ENCODE results near the gene STK33. TPM values are rescaled to one million over a fixed set of nuclear protein-coding genes. Genes with fewer than 3 reads are reported as not detected.

STK33 gene
- total RNA-seq, 1 experiment from 2014 or later: 19.5 TPM

DNA sequence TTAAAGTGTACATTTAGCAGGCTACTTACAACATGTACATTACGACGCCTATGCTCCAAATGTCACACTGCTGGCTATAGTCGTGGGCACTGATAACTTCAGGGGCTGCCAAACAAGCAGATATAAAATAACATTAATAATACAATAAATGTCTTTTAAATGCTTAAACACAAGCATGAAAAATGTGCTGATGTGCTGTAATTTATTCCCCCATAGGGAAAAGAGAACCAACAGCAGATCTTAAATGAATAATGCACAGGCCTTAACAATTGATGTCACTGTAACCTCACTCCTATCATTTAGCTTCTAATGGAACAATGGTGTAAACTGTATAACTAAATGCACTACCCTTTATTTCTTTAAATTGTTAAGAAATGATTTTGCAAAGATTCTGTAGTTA lies 153.4 kb downstream of the STK33 start:
- H3K27ac ChIP-seq (ENCODE audit: insufficient read length, low read depth, low read length): no peak overlapping the region
- no peak overlapping the region for H3K18ac ChIP-seq (ENCODE audit: insufficient read length, low read depth, low read length)
- no peaks in the 10 kb centered on the region for H3K23me2 ChIP-seq (ENCODE audit: insufficient read length, low read depth, low read length, poor library complexity, severe bottlenecking)
- Mint-ChIP-seq H3K27ac (no peak overlapping the region), H3K9me3 (no peaks in the 10 kb centered on the region), H3K27me3 (ENCODE audit: low read depth) (no peaks in the 10 kb centered on the region), H3K36me3 (ENCODE audit: insufficient read depth in 1 of 3, low read depth in 3 of 3) (no peaks in the 10 kb centered on the region), H3K4me3 (no peak overlapping the region), H3K4me1 (peaks cover 5 to 10% of the 10 kb centered on the region in 2 experiments)
- no peak overlapping the region for H4K8ac ChIP-seq (replicated peaks; ENCODE audit: insufficient read length, low read depth, low read length)
- no CpG with 5 or more reads among the region's 3 CpGs for WGBS (ENCODE audit: extremely low coverage, insufficient read length, low lambda C conversion rate)
- H3K9ac ChIP-seq (ENCODE audit: extremely low read depth, insufficient read length, low read length): no peak overlapping the region
- H3K23ac ChIP-seq (ENCODE audit: insufficient read length, low read depth, low read length): no peak overlapping the region
- TF ChIP-seq, protein P1, sequence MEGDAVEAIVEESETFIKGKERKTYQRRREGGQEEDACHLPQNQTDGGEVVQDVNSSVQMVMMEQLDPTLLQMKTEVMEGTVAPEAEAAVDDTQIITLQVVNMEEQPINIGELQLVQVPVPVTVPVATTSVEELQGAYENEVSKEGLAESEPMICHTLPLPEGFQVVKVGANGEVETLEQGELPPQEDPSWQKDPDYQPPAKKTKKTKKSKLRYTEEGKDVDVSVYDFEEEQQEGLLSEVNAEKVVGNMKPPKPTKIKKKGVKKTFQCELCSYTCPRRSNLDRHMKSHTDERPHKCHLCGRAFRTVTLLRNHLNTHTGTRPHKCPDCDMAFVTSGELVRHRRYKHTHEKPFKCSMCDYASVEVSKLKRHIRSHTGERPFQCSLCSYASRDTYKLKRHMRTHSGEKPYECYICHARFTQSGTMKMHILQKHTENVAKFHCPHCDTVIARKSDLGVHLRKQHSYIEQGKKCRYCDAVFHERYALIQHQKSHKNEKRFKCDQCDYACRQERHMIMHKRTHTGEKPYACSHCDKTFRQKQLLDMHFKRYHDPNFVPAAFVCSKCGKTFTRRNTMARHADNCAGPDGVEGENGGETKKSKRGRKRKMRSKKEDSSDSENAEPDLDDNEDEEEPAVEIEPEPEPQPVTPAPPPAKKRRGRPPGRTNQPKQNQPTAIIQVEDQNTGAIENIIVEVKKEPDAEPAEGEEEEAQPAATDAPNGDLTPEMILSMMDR (conservative IDR thresholded peaks at IDR 0.05): no peak
- no peaks in the 10 kb centered on the region for H3K9me3 ChIP-seq (ENCODE audit: control insufficient read depth, low read depth, low read length)
- no peak overlapping the region for H2BK12ac ChIP-seq (ENCODE audit: insufficient read length, low read depth, low read length)
- H3K27me3 ChIP-seq (ENCODE audit: insufficient read depth, low read length): no peaks in the 10 kb centered on the region
- H4K20me1 ChIP-seq (ENCODE audit: control insufficient read depth, insufficient read depth, insufficient read length): no peaks in the 10 kb centered on the region
- no peak overlapping the region for H3K4me2 ChIP-seq (ENCODE audit: insufficient read depth, insufficient read length, low read length)
- no peaks in the 10 kb centered on the region for H3K4me1 ChIP-seq (ENCODE audit: insufficient read depth, low read length)
- no peak overlapping the region for H3T11ph ChIP-seq (ENCODE audit: low read length)
- H3K79me2 ChIP-seq (ENCODE audit: insufficient read depth, low read length): no peaks in the 10 kb centered on the region
- H2BK20ac ChIP-seq (ENCODE audit: low read depth, low read length, poor library complexity, severe bottlenecking): no peak overlapping the region
- H2AFZ ChIP-seq (ENCODE audit: low read length): no peak overlapping the region
- no peak for DNase-seq
- H3K14ac ChIP-seq (ENCODE audit: insufficient read depth, low read length): no peak overlapping the region
- no peaks in the 10 kb centered on the region for H3K79me1 ChIP-seq (ENCODE audit: insufficient read depth, low read depth, low read length, poor library complexity, severe bottlenecking)
- no peak overlapping the region for H4K91ac ChIP-seq (ENCODE audit: insufficient read length, low read depth, low read length)
- no peak overlapping the region for H2BK120ac ChIP-seq (ENCODE audit: low read depth, low read length, poor library complexity, severe bottlenecking)
- no peak overlapping the region for H3K4ac ChIP-seq (ENCODE audit: low read depth, low read length)
- no peak overlapping the region for H2BK15ac ChIP-seq (ENCODE audit: low read depth, low read length)
- H2AK5ac ChIP-seq (ENCODE audit: insufficient read length, low read length): no peak overlapping the region
- H4K5ac ChIP-seq (ENCODE audit: insufficient read length, low read depth, low read length): no peak overlapping the region
- H2BK5ac ChIP-seq (ENCODE audit: insufficient read length, low read length): no peak overlapping the region
- H3K56ac ChIP-seq (ENCODE audit: insufficient read length, low read depth, low read length): no peak overlapping the region

Data from H9 (cell line).